Breast epithelium (tissue), 3 donors: ENCODE results near the gene NADK.
"Not testable (repeated sequence)": the region's sequence is repeated elsewhere in the genome, so short reads cannot be mapped to it uniquely, and the experiment has no call there.

Experiments
- POLR2AphosphoS5 ChIP-seq, 3 donors: sonication (generic); formaldehyde crosslinking; IDR thresholded peaks; one replicate each; pipeline ENCODE4 v1.6.1; 2017; ENCODE audit warnings: antibody characterized with exemption in 3 of 3
- TF ChIP-seq, protein P1 (sequence below), 3 donors: fragments of 450-650 bp; IDR thresholded peaks; one replicate each; pipeline ENCODE4 v1.5.1; 2016 to 2017; ENCODE audit warnings: antibody characterized with exemption in 3 of 3, mild to moderate bottlenecking in 3 of 3, moderate library complexity in 3 of 3

DNA sequence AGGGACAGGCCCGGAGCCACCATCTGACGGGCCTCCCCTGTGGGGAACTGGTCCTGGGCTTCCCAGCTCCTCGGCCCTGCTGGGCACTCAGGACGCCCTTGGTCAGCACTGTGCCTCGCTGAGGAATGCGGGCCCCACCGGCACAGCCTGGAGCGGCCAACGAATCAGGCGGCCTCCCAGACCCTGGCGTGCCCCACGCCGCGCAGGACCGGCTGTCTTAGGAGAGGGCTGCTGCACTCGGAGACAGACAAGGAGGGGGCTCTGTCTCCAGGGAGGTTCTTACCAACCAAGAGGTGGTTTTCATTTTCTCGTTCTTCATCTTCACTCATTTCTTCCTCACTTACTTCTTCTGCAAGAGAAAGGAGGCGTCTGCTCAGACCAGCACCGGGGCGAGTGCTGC is 70.4 kb downstream of the NADK start:
- TF ChIP-seq, protein P1, sequence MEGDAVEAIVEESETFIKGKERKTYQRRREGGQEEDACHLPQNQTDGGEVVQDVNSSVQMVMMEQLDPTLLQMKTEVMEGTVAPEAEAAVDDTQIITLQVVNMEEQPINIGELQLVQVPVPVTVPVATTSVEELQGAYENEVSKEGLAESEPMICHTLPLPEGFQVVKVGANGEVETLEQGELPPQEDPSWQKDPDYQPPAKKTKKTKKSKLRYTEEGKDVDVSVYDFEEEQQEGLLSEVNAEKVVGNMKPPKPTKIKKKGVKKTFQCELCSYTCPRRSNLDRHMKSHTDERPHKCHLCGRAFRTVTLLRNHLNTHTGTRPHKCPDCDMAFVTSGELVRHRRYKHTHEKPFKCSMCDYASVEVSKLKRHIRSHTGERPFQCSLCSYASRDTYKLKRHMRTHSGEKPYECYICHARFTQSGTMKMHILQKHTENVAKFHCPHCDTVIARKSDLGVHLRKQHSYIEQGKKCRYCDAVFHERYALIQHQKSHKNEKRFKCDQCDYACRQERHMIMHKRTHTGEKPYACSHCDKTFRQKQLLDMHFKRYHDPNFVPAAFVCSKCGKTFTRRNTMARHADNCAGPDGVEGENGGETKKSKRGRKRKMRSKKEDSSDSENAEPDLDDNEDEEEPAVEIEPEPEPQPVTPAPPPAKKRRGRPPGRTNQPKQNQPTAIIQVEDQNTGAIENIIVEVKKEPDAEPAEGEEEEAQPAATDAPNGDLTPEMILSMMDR (IDR thresholded peaks at IDR 0.05), result not testable (repeated sequence)
- TF ChIP-seq POLR2AphosphoS5 (IDR thresholded peaks at IDR 0.05), result not testable (repeated sequence)
